MM.1S (cell line): Measurements from ENCODE around the gene ZDHHC13.

Source experiments
- CTCF ChIP-seq: fragments of 300-600 bp; sonication (generic); IDR thresholded peaks from 2 replicates; pipeline ENCODE4 v1.5.1; 2016; ENCODE audit warnings: antibody characterized with exemption, low read length, mixed read lengths
- EZH2 ChIP-seq: fragments of 300-600 bp; sonication (generic); optimal IDR thresholded peaks from 2 replicates; pipeline ENCODE3; 2017; ENCODE audit warnings: low read depth, mild to moderate bottlenecking, antibody characterized with exemption, low read length, mixed read lengths
- EZH2phosphoT487 ChIP-seq: fragments of 300-600 bp; sonication (generic); IDR thresholded peaks from 2 replicates; pipeline ENCODE4 v1.6.1; 2018; ENCODE audit warnings: antibody characterized with exemption, low read length

GRCh38 chr11:19216709-19217374, 99.9 kb downstream of the ZDHHC13 start:
- no peak for TF ChIP-seq CTCF
- TF ChIP-seq EZH2: no peak
- TF ChIP-seq EZH2phosphoT487: no peak
